Cardiac muscle cell (in vitro differentiated cells and primary cell): Measurements from ENCODE around the gene AGPAT3. TPM values are rescaled to one million over a fixed set of nuclear protein-coding genes. Genes with fewer than 3 reads are reported as not detected.
A peak's percentile ranks its signal among the peaks of the same experiment; 100 is the strongest.

Experiments
- DNase-seq, 2 donors: peaks; one replicate each; pipeline versions ENCODE4 v3.0.0 to v3.0.0-alpha.2; 2010 to 2017; ENCODE audit warnings: low read depth in 1 of 2, low spot score in 1 of 2
- H3K27ac ChIP-seq: fragments of 200-600 bp; sonication (generic); 2 replicates; pipeline ENCODE4 v1.5.1; 2016
- H3K27me3 ChIP-seq: fragments of 200-600 bp; sonication (generic); 2 replicates; pipeline ENCODE4 v1.6.0; 2016; ENCODE audit warnings: control low read depth
- H3K36me3 ChIP-seq: fragments of 200-600 bp; sonication (generic); 2 replicates; pipeline ENCODE4 v1.5.1; 2016; ENCODE audit warnings: control low read depth
- H3K4me1 ChIP-seq: fragments of 200-600 bp; sonication (generic); 2 replicates; pipeline ENCODE4 v1.8.1; 2017; ENCODE audit warnings: low read depth, mild to moderate bottlenecking, mixed run types
- H3K4me3 ChIP-seq: fragments of 200-600 bp; sonication (generic); 2 replicates; pipeline ENCODE4 v1.5.1; 2016; ENCODE audit warnings: mild to moderate bottlenecking
- H3K9me3 ChIP-seq: fragments of 200-600 bp; sonication (generic); 2 replicates; pipeline ENCODE4 v1.5.1; 2017; ENCODE audit warnings: low read depth, mild to moderate bottlenecking, control low read depth
- CTCF ChIP-seq: IDR thresholded peaks from 2 replicates; pipeline ENCODE4 v1.5.1; 2012; ENCODE audit warnings: low read depth, mild to moderate bottlenecking, low read length
- polyA plus RNA-seq: library from polyadenylated mRNA; unstranded; fragments of >200 nt; fragmentation: Nextera tagmentation; extraction: Ambion mirVana; gene quantifications from 2 replicates; pipeline ENCODE4 v1.2.1, GENCODE V29; 2016
- total RNA-seq: library from RNA; depleted of rRNA; stranded (reverse); fragments of >200 nt; gene quantifications from 2 replicates; pipeline ENCODE4 v1.2.3, GENCODE V29; 2016

Gene AGPAT3
- total and polyA plus RNA-seq, 2 experiments from 2014 or later = 12.4 to 23.6 TPM

GRCh38 chr21:43908167-43908566 is 43.1 kb downstream of the AGPAT3 start:
- Histone ChIP-seq H3K4me1 (no peaks in the 10 kb centered on the region), H3K4me3 (no peak overlapping the region), H3K36me3 (no peaks in the 10 kb centered on the region), H3K9me3 (no peaks in the 10 kb centered on the region), H3K27me3 (no peaks in the 10 kb centered on the region), H3K27ac (no peak overlapping the region)
- TF ChIP-seq CTCF = no peak
- no peak for DNase-seq

GRCh38 chr21:43909741-43910400 is 44.8 kb downstream of the AGPAT3 start:
- no peak overlapping the region for H3K27ac ChIP-seq
- no peaks in the 10 kb centered on the region for H3K9me3 ChIP-seq
- H3K4me3 ChIP-seq = no peak overlapping the region
- peaks cover 7% of the 10 kb centered on the region for H3K4me1 ChIP-seq
- DNase-seq = no peak
- no peaks in the 10 kb centered on the region for H3K27me3 ChIP-seq
- no peak for TF ChIP-seq CTCF
- no peaks in the 10 kb centered on the region for H3K36me3 ChIP-seq

DNA sequence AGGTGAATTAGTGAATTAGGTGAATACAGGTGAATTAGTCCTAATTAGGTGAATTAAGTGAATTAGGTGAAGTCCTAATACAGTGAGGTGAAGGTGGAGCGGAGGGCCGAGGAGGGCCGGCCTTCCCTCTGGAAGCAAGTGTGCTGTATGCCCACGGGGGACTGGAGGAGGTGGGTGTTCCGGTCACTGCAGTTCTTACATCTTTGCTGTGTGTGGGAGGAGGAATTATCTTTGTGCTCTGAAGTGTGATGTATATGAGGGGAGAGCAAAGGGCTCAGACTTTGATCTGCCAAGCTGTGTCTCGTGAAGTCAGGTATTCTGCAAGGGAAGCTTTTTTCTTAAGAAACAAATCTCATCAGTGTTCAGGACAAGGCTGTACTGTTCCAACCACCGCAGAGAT is 45.4 kb downstream of the AGPAT3 start:
- no peak for DNase-seq
- Histone ChIP-seq H3K4me1 (peaks cover 7% of the 10 kb centered on the region), H3K36me3 (no peaks in the 10 kb centered on the region), H3K4me3 (no peak overlapping the region), H3K27ac (no peak overlapping the region), H3K9me3 (no peaks in the 10 kb centered on the region), H3K27me3 (no peaks in the 10 kb centered on the region)
- TF ChIP-seq CTCF = no peak

DNA sequence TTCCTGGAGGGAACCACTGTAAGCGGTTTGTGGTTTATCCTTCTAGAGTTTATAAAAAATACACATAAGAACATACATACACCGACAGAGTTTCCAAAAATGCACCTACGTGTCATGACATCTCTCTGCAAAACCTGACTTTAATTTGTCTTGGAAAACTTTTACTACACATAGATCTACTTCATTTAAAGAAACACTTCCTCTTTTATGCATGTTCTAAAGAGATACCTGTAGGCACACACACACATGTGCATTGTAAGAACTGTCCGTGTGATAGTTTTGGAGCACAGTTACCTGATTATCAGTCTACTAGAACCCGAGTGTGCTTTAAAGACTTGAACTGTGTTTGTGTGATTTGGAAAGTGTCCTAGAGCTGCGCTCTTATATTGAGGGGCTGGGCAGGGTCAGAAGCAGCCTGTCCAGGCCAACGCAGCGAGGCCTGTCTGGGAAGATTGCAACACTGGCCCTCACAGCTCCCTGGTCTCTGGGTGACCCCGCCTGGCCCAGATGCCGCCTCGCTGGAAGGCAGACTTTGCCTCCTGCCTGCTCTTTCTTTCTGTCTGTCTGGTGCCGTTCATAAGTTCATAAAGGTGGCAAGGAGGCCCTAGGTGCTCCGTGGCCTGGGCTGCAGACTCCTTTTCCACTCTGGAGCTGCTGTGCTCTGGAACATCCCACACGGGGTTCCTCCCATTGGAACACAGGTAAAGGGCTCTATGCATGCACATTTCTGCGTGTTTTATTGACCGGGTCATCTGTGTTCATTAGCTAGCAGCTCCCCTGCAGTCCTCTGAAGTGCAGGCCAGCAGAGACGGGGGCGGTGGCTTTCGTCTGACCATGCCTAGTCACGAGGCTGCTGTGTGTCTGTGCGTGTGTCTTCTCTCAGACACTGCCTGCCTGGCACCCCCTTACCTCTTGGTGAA is 46.3 kb downstream of the AGPAT3 start:
- H3K27ac ChIP-seq = no peak overlapping the region
- no peak overlapping the region for H3K4me3 ChIP-seq
- peak in 1 of 2 donors; percentile 14 for DNase-seq

More for the DNA sequence above, 46.3 kb downstream of the AGPAT3 start:
- Histone ChIP-seq H3K36me3 (no peaks in the 10 kb centered on the region), H3K27me3 (no peaks in the 10 kb centered on the region), H3K9me3 (no peaks in the 10 kb centered on the region), H3K4me1 (peaks cover 7% of the 10 kb centered on the region)
- no peak for TF ChIP-seq CTCF
